HepG2 (cell line): ENCODE measurements around the gene SLC35A2. TPM values are rescaled to one million over a fixed set of nuclear protein-coding genes. Genes with fewer than 3 reads are reported as not detected.
"Not testable (repeated sequence)": the region's sequence is repeated elsewhere in the genome, so short reads cannot be mapped to it uniquely, and the experiment has no call there.

Experiments
- ATAC-seq: fragments of 200-7000 bp; cut with Tn5 transposase; 3 replicates; pipeline ENCODE4 v1.9.1; 2020; ENCODE audit warnings: mild to moderate bottlenecking, moderate library complexity
- BruUV-seq: library from RNA; stranded (reverse); fragments of 400-500 nt; replicated peaks from 2 replicates; lab custom pipeline; 2021; lab: Mats Ljungman, UMichigan
- CTCF ChIA-PET: fragments of 300-600 bp; formaldehyde crosslinking; extraction: SDS; loops from one replicate; lab custom pipeline; 2021; ENCODE audit warnings: low total read pairs, inconsistent platforms, low intra/inter-chr PET ratio; lab: Yijun Ruan, JAX
- POLR2A ChIA-PET: fragments of 350-600 bp; sonication (Branson Sonifier 250); formaldehyde crosslinking; loops from one replicate; lab custom pipeline; 2020; ENCODE audit warnings: antibody characterized with exemption, inconsistent platforms; lab: Yijun Ruan, JAX
- DNase-seq: peaks from one replicate; pipeline ENCODE4 v3.0.0-alpha.2; 2015; ENCODE audit warnings: low spot score
- FAIRE-seq: peaks from 3 replicates; lab custom pipeline; 2011; peaks lifted over from hg19 to GRCh38; lab: Jason Lieb, UNC
- H2AFZ ChIP-seq: one replicate; pipeline ENCODE4 v1.6.1; 2011; ENCODE audit warnings: low read length, inconsistent platforms
- H3K27ac ChIP-seq: fragments of 300-600 bp; 3 replicates; pipeline ENCODE4 v1.8.0; 2011; ENCODE audit warnings: mixed run types, mild to moderate bottlenecking, mixed read lengths, low read length, inconsistent platforms; ENCODE audit not compliant: insufficient read depth; ENCODE audit errors: extremely low read length
- H3K27me3 ChIP-seq, 2 experiments: fragments of 200-600 bp in 1 of 2; 2 replicates in 1 of 2; 3 replicates in 1 of 2; pipeline versions ENCODE4 v1.6.0 to v1.8.0; 2011; ENCODE audit warnings: low read length in 2 of 2, mild to moderate bottlenecking in 2 of 2, moderate library complexity in 2 of 2, inconsistent platforms in 1 of 2; ENCODE audit not compliant: insufficient read depth in 2 of 2, control insufficient read depth in 1 of 2
- H3K36me3 ChIP-seq, 2 experiments: fragments of 200-600 bp in 1 of 2; replicated peaks in 1 of 2; 2 replicates in 1 of 2; 3 replicates in 1 of 2; pipeline versions ENCODE4 v1.5.1 to v1.8.0; 2011; ENCODE audit warnings: low read length in 2 of 2, inconsistent platforms in 1 of 2; ENCODE audit not compliant: insufficient read depth in 2 of 2, control insufficient read depth in 1 of 2
- H3K4me1 ChIP-seq: 2 replicates; pipeline ENCODE4 v1.5.1; 2012; ENCODE audit warnings: low read length, inconsistent platforms; ENCODE audit not compliant: insufficient read depth
- H3K4me2 ChIP-seq: 2 replicates; pipeline ENCODE4 v1.6.0; 2011; ENCODE audit warnings: low read depth, low read length, inconsistent platforms
- H3K4me3 ChIP-seq, 3 experiments: fragments of 200-600 bp in 1 of 3; sonication (generic), shearing (Covaris generic) in 1 of 3; replicated peaks in 1 of 3; 2 replicates each; pipeline ENCODE4 v1.5.1; 2011 to 2016; ENCODE audit warnings: low read length in 3 of 3, inconsistent platforms in 2 of 3, low read depth in 2 of 3, mild to moderate bottlenecking in 2 of 3, control low read depth in 1 of 3, mixed read lengths in 1 of 3; ENCODE audit not compliant: insufficient read depth in 1 of 3
- H3K79me2 ChIP-seq: one replicate; pipeline ENCODE4 v1.6.1; 2011; ENCODE audit warnings: low read length, inconsistent platforms; ENCODE audit not compliant: insufficient read depth
- H3K9ac ChIP-seq: 2 replicates; pipeline ENCODE4 v1.6.0; 2011; ENCODE audit warnings: mild to moderate bottlenecking, low read depth, low read length, inconsistent platforms; ENCODE audit not compliant: insufficient read depth
- H3K9me3 ChIP-seq: 2 replicates; pipeline ENCODE4 v1.5.1; 2012; ENCODE audit warnings: mild to moderate bottlenecking, low read length
- H4K20me1 ChIP-seq: 2 replicates; pipeline ENCODE4 v1.6.0; 2011; ENCODE audit warnings: inconsistent platforms, mild to moderate bottlenecking, low read length, moderate library complexity; ENCODE audit not compliant: insufficient read depth
- RFX3 ChIP-seq: IDR thresholded peaks from 2 replicates; pipeline ENCODE4 v1.6.1; 2016; ENCODE audit warnings: missing biosample characterization, missing genetic modification reagents
- ZNF329 ChIP-seq: sonication (generic); formaldehyde crosslinking; IDR thresholded peaks from 2 replicates; pipeline ENCODE4 v1.9.0; 2021; ENCODE audit warnings: low read depth, mild to moderate bottlenecking, missing genetic modification reagents
- WGBS: methylation state at CpG from one replicate; pipeline ENCODE4 v1.1.6; 2017; ENCODE audit warnings: low lambda C conversion rate; 5-methylcytosine and 5-hydroxymethylcytosine counted together
- in situ Hi-C: cut with HindIII; loops from 2 replicates; pipeline ENCODE4 v1.10.0; 2017; ENCODE audit warnings: low pct_unique_long_range_greater_than_20kb; ENCODE audit not compliant: extremely low pct_ligation_motif_present
- intact Hi-C: fragments of 100-400 bp; cut with micrococcal nuclease; formaldehyde crosslinking; loops from one replicate; pipeline ENCODE4 v1.10.0; 2022; ENCODE audit not compliant: unreplicated experiment
- polyA plus RNA-seq, 8 experiments: library from polyadenylated mRNA; depleted of rRNA in 3 of 8; stranded (reverse) in 7 of 8; unstranded in 1 of 8; fragments of >200 nt; fragmentation: Illumina TruSeq in 4 of 8; extraction: Trizol in 4 of 8; gene quantifications; 2 replicates each; pipeline versions ENCODE4 v1.2.1 to v1.2.3, GENCODE V29; 2011 to 2016; ENCODE audit warnings: low read depth in 4 of 8, missing spikeins in 1 of 8, mixed read lengths in 1 of 8; ENCODE audit not compliant: insufficient read depth in 1 of 8
- total RNA-seq, 5 experiments: library from RNA; depleted of rRNA; stranded (reverse); fragments of >200 nt; fragmentation: Illumina TruSeq; extraction: Trizol; gene quantifications; 2 replicates each; pipeline ENCODE4 v1.2.3, GENCODE V29; 2016; ENCODE audit warnings: low read depth in 1 of 5

Gene SLC35A2
- total and polyA plus RNA-seq, 2 of the 13 experiments (the other 11 are each of a cell fraction or from before 2014, with no cell fraction given) = 32.1 to 40.8 TPM

DNA sequence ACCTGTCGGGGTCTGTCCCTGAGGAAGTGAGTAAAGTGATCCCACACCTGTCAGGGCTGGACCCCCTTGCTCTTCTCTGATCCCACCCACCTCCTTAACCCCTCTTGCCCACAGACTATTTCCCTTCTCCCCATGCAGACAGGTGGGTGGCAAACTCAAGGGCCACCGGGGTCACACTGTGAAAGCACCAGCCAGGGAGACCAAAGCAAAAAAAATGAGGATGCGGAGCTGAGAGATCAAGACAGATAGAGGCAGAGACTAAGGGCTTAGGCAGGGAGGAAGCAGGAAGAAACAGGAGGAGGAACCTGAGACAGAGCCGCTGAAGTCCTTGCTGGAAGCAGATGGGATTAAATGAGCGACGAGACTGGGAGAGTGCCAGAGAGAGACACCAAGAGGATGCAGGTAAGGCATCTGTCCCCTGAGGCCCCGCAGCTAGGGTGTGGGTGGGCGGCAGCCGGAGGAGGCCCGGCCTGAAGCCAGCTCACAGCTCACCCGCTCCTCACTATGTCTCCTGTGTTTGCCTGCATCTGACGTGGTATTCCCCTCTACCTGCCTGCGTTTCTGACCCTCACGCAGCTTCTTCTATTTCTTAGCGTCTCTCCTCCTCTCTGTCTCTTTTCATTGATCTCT lies 21.0 kb downstream of the SLC35A2 start:
- H3K36me3 ChIP-seq = peaks cover 0 to 6% of the 10 kb centered on the region in 2 experiments; a peak in 1 of 5 replicates
- BruUV-seq = no TSS peak
- ATAC-seq (peak; percentile 51), FAIRE-seq (no peak), DNase-seq (no peak)
- ChIA-PET CTCF (no interaction called here), POLR2A (interaction anchor here (1.1 to 2.1 kb wide), 3 partner anchors 13 to 153 kb away, joined by 3 to 8 read pairs (median 5); partner anchors contain the start of gene HDAC6)
- under 1% methylated on average over 7 of the region's 15 CpGs for WGBS
- H2AFZ ChIP-seq = peak overlapping the region; percentile 42
- in situ Hi-C loops = no loop called here
- H3K4me1 ChIP-seq = 0 out of 2 replicates have a peak, but pooled peaks cover 16% of the 10 kb centered on the region
- peaks cover 3% of the 10 kb centered on the region for H3K79me2 ChIP-seq
- H3K27me3 ChIP-seq = no peaks in the 10 kb centered on the region
- peak overlapping the region; percentile 45 to 69 (median 64); a peak in 5 of 6 replicates for H3K4me3 ChIP-seq
- H4K20me1 ChIP-seq = no peaks in the 10 kb centered on the region
- H3K4me2 ChIP-seq = peak overlapping the region; percentile 76
- TF ChIP-seq ZNF329 (peak; percentile 95), RFX3 (CRISPR knock-in tag) (no peak)
- H3K27ac ChIP-seq = no peak overlapping the region
- intact Hi-C loops = no loop called here
- H3K9me3 ChIP-seq = no peaks in the 10 kb centered on the region
- peak overlapping the region; percentile 43; the same call in 1 of the 2 replicates for H3K9ac ChIP-seq

DNA sequence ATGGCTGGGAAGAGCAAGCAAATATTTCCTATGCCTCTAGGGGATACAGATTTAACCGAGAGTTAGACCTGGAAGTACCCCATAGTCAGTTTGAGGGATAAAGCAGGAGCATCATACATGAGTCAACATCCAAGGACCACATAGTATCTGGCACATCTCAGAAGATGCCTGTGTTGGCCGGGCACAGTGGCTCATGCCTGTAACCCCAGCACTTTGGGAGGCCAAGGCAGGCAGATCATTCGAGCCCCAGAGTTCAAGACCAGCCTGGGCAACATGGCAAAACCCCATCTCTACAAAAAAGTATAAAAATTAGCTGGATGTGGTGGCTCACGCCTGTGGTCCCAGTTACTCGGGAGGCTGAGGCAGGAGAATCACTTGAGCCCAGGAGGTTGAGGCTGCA lies 24.9 kb downstream of the SLC35A2 start:
- WGBS = 42% methylated on average over 2 of the region's 5 CpGs
- DNase-seq, H3K4me1 ChIP-seq, H3K27ac ChIP-seq, ATAC-seq, H3K27me3 ChIP-seq, H3K4me2 ChIP-seq, H3K4me3 ChIP-seq, H3K36me3 ChIP-seq, H4K20me1 ChIP-seq, CTCF ChIA-PET, POLR2A ChIA-PET, BruUV-seq, intact Hi-C loops, H3K9me3 ChIP-seq, H3K79me2 ChIP-seq, in situ Hi-C loops, H3K9ac ChIP-seq, FAIRE-seq, H2AFZ ChIP-seq: not testable (repeated sequence)
